RPMI8226 (cell line): ENCODE results near the gene BID.
A peak's percentile ranks its signal among the peaks of the same experiment; 100 is the strongest.

Experiments used
- DNase-seq: peaks from one replicate; pipeline ENCODE4 v3.0.0-alpha.2; 2015

Gene BID

GRCh38 chr22:17732251-17732854 is 41.9 kb downstream of the BID start:
- no peak for DNase-seq

- DNase-seq = no peak
These were observed 44.7 kb downstream of the BID start for GRCh38 chr22:17729561-17729960.

GRCh38 chr22:17728786-17729185 is 45.5 kb downstream of the BID start:
- no peak for DNase-seq

GRCh38 chr22:17726928-17727897 is 47.1 kb downstream of the BID start:
- no peak for DNase-seq

- no peak for DNase-seq
These were observed 48.0 kb downstream of the BID start for GRCh38 chr22:17726006-17726927.

- no peak for DNase-seq
These were observed 48.8 kb downstream of the BID start for GRCh38 chr22:17725500-17725796.

- no peak for DNase-seq
These were observed 49.4 kb downstream of the BID start for GRCh38 chr22:17724678-17725499.

- no peak for DNase-seq
These were observed 50.0 kb downstream of the BID start for GRCh38 chr22:17724241-17724640.

GRCh38 chr22:17719911-17720310 is 54.4 kb downstream of the BID start:
- DNase-seq = no peak

GRCh38 chr22:17717708-17718107 is 56.6 kb downstream of the BID start:
- no peak for DNase-seq

- no peak for DNase-seq
These were observed 57.7 kb downstream of the BID start for GRCh38 chr22:17716529-17716928.

GRCh38 chr22:17712441-17712840 is 61.8 kb downstream of the BID start:
- no peak for DNase-seq

- no peak for DNase-seq
These were observed 64.2 kb downstream of the BID start for GRCh38 chr22:17710023-17710422.

GRCh38 chr22:17707526-17707925 is 66.7 kb downstream of the BID start:
- DNase-seq = no peak

GRCh38 chr22:17706947-17707346 is 67.3 kb downstream of the BID start:
- DNase-seq = no peak

- DNase-seq = peak; percentile 60
These were observed 68.0 kb downstream of the BID start for GRCh38 chr22:17705951-17706900.

- no peak for DNase-seq
These were observed 68.7 kb downstream of the BID start for GRCh38 chr22:17705546-17705945.

- no peak for DNase-seq
These were observed 70.5 kb downstream of the BID start for GRCh38 chr22:17703811-17704210.

- no peak for DNase-seq
These were observed 73.5 kb downstream of the BID start for GRCh38 chr22:17700778-17701177.

GRCh38 chr22:17699696-17700340 is 74.5 kb downstream of the BID start:
- no peak for DNase-seq

- DNase-seq = no peak
These were observed 75.3 kb downstream of the BID start for GRCh38 chr22:17698948-17699347.
